Measurements from ENCODE around the gene IGSF9. TPM values are rescaled to one million over a fixed set of nuclear protein-coding genes. Genes with fewer than 3 reads are reported as not detected.

Gene IGSF9
- total and polyA plus RNA-seq, 8 donors = 0.83 to 5.4 (median 2.0) TPM

DNA sequence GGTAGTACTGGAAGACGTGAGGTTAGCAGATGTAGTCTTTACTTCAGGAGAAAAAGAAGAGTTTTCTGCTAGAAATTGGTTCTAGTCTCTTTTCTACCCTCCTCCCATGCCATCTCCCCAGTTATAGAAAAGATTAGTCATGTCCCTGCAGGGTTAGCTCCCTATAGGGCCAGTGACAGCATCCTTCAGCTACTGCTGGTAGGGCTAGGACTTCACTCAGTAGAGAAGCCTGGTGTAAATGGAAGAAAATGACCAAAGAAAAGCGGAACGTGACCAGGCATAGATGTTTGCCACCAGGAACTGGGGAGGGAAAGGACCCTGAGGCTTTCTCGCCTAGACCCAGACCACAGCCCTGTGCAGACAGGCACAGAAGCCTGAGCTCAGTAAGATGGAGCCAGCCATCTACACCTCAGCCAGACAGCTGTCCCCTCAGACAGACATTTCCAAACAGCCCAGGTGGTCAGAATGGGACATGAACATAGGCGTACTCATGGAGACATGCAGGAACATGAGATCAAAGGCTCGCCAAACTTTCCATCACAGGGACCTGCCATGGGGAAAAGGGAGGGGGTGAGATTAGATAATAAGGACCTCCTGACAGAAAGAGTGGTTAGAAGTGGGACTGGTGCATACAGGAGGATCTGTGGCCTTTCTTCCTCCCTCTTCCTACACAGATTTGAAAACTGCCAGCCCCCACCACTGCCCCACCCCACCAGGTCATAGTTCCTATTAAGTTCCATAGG is 32.1 kb upstream of the IGSF9 start:
- WGBS, 2 donors = 79 to 80% methylated on average over 6 of the region's 6 CpGs
- Histone ChIP-seq H3K36me3 (no peaks in the 10 kb centered on the region), H3K27ac (no peak overlapping the region), H3K27me3 (no peaks in the 10 kb centered on the region), H3K9me3 (no peaks in the 10 kb centered on the region), H3K4me1 (no peaks in the 10 kb centered on the region), H3K4me3 (no peak overlapping the region)
- no peak for TF ChIP-seq CTCF (IDR thresholded peaks at IDR 0.05)
- intact Hi-C loops (cut with DNase I) = no loop called here
- ATAC-seq = no peak
- DNase-seq = no peak
- no peak for FAIRE-seq

GRCh38 chr1:159974350-159974965 is 29.0 kb upstream of the IGSF9 start:
- intact Hi-C loops (cut with DNase I) = no loop called here
- Histone ChIP-seq H3K27ac (no peak overlapping the region), H3K36me3 (no peaks in the 10 kb centered on the region), H3K4me3 (no peak overlapping the region), H3K27me3 (no peaks in the 10 kb centered on the region), H3K9me3 (no peaks in the 10 kb centered on the region), H3K4me1 (peaks cover 11 to 14% (median 13%) of the 10 kb centered on the region in 3 donors)
- no peak for DNase-seq
- whole genome bisulfite sequencing, 2 donors = 86 to 92% methylated on average over 7 of the region's 7 CpGs
- ATAC-seq = no peak
- FAIRE-seq = no peak
- TF ChIP-seq CTCF (IDR thresholded peaks at IDR 0.05) = no peak

DNA sequence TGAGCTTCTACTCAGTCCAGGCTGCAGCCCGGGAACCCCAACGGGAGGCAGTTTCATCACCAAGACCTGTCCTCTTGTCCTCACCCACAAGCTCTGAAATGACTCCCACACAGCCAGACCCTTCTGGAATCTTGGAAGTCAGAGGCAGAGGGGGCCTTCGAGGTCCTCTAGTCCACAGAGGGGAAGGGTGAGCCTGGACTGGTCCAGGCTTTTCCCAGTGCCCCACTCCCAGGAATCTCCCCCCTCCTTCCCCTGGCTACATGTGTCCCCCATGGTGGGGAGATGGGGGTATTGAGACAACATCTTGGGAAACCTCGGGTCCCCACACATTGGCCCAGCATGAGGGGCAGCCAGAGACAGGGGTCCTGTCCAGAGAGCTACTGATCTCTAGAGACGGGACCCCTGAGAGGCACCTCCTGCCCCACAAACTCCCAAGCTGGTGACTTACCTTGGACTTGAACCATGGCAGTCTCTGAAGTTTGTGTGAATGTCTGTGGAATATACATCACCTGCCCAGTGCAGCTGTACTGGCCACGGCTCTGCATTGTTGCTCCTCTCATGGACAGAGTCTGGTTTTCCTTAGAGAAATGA is 28.0 kb upstream of the IGSF9 start:
- Histone ChIP-seq H3K27ac (no peak overlapping the region), H3K36me3 (no peaks in the 10 kb centered on the region), H3K27me3 (no peaks in the 10 kb centered on the region), H3K4me1 (peaks cover 11 to 14% (median 13%) of the 10 kb centered on the region in 3 donors), H3K9me3 (no peaks in the 10 kb centered on the region), H3K4me3 (no peak overlapping the region)
- no peak for FAIRE-seq
- WGBS, 2 donors = 77 to 84% methylated on average over 6 of the region's 6 CpGs
- DNase-seq = no peak
- intact Hi-C loops (cut with DNase I) = no loop called here
- ATAC-seq = no peak
- no peak for TF ChIP-seq CTCF (IDR thresholded peaks at IDR 0.05)

DNA sequence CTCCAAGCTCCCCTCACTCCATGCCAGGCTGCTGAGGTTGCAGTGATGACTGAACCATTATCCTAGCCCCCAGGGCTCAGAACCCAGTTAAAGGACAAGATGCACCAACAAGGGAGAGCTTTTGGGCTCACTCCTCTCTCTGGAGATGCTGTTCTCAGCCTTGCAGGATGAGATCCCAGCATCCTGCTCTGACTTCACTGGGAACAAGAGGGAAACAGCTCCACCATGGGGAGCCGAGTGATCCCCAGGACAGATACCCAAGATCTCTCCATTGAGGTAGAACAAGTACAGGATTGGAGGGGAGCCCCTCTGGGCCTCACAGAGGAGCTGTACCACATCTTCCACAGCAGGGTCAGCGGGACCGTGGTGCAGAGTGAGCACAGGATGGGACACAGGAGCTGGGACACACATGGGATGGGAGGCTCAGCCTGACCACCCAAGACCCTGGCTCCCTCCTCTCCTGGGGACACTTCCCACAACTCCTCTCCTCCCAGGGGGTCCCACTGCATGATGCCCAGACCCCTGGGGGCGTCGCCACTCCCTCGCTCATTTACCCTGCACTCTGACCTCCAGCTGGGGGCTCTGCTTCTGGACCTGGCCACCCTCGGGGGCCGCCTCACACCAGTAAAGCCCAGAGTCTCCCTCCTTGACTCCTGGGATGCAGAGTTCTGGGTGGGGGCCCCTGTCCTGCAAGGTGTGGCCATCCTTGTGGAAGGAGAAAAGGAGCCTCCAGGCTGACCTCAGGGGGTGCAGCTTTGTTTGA is 27.2 kb upstream of the IGSF9 start:
- no peaks in the 10 kb centered on the region for H3K27me3 ChIP-seq
- H3K4me3 ChIP-seq = no peak overlapping the region
- no peak for TF ChIP-seq CTCF (IDR thresholded peaks at IDR 0.05)
- no peak for ATAC-seq
- FAIRE-seq = no peak
- whole genome bisulfite sequencing, 2 donors = 83 to 92% methylated on average over 8 of the region's 8 CpGs
- H3K27ac ChIP-seq = no peak overlapping the region
- no peaks in the 10 kb centered on the region for H3K36me3 ChIP-seq
- intact Hi-C loops (cut with DNase I) = no loop called here
- no peak for DNase-seq
- no peaks in the 10 kb centered on the region for H3K9me3 ChIP-seq
- H3K4me1 ChIP-seq = peaks cover 11 to 14% (median 13%) of the 10 kb centered on the region in 3 donors
